H9 (cell line): ENCODE results near the gene ACO1. TPM values are rescaled to one million over a fixed set of nuclear protein-coding genes. Genes with fewer than 3 reads are reported as not detected.

Experiments
- DNase-seq: peaks from one replicate; pipeline ENCODE4 v3.0.0-alpha.2; 2017
- H2AFZ ChIP-seq: one replicate; pipeline ENCODE4 v1.6.1; 2013; ENCODE audit warnings: mild to moderate bottlenecking, low read length, control low read depth, moderate library complexity
- H2AK5ac ChIP-seq: 2 replicates; pipeline ENCODE4 v1.6.1; 2013; ENCODE audit warnings: low read length, control low read depth, mixed read lengths; ENCODE audit not compliant: insufficient read length
- H2BK120ac ChIP-seq: one replicate; pipeline ENCODE4 v1.6.1; 2013; ENCODE audit warnings: low read depth, mild to moderate bottlenecking, low read length, control low read depth, inconsistent platforms; ENCODE audit not compliant: poor library complexity, severe bottlenecking
- H2BK12ac ChIP-seq: 2 replicates; pipeline ENCODE4 v1.6.1; 2013; ENCODE audit warnings: low read length, control low read depth, mixed read lengths, low read depth; ENCODE audit not compliant: insufficient read length
- H2BK15ac ChIP-seq: 2 replicates; pipeline ENCODE4 v1.6.1; 2013; ENCODE audit warnings: low read depth, low read length, control low read depth
- H2BK20ac ChIP-seq: one replicate; pipeline ENCODE4 v1.6.1; 2013; ENCODE audit warnings: low read depth, mild to moderate bottlenecking, low read length, control low read depth, inconsistent platforms; ENCODE audit not compliant: poor library complexity, severe bottlenecking
- H2BK5ac ChIP-seq: 2 replicates; pipeline ENCODE4 v1.6.1; 2013; ENCODE audit warnings: low read length, control low read depth, mixed read lengths; ENCODE audit not compliant: insufficient read length
- H3K14ac ChIP-seq: 2 replicates; pipeline ENCODE4 v1.6.1; 2013; ENCODE audit warnings: low read length, control low read depth; ENCODE audit not compliant: insufficient read depth
- H3K18ac ChIP-seq: 2 replicates; pipeline ENCODE4 v1.6.1; 2013; ENCODE audit warnings: low read depth, mild to moderate bottlenecking, mixed read lengths, low read length, control low read depth; ENCODE audit not compliant: insufficient read length
- H3K23ac ChIP-seq: 2 replicates; pipeline ENCODE4 v1.6.1; 2013; ENCODE audit warnings: low read length, control low read depth, mixed read lengths, low read depth; ENCODE audit not compliant: insufficient read length
- H3K23me2 ChIP-seq: 2 replicates; pipeline ENCODE4 v1.6.1; 2013; ENCODE audit warnings: low read depth, mild to moderate bottlenecking, mixed read lengths, low read length, control low read depth; ENCODE audit not compliant: insufficient read length, poor library complexity, severe bottlenecking
- H3K27ac ChIP-seq: 2 replicates; pipeline ENCODE4 v1.5.1; 2013; ENCODE audit warnings: low read length, control low read depth, mixed read lengths, low read depth; ENCODE audit not compliant: insufficient read length
- H3K27me3 ChIP-seq: 2 replicates; pipeline ENCODE4 v1.6.1; 2013; ENCODE audit warnings: low read length, control low read depth, inconsistent platforms; ENCODE audit not compliant: insufficient read depth
- H3K4ac ChIP-seq: 2 replicates; pipeline ENCODE4 v1.6.1; 2013; ENCODE audit warnings: low read depth, mild to moderate bottlenecking, control low read depth, inconsistent platforms, low read length, moderate library complexity
- H3K4me1 ChIP-seq: 2 replicates; pipeline ENCODE4 v1.6.1; 2013; ENCODE audit warnings: low read length, control low read depth, inconsistent platforms; ENCODE audit not compliant: insufficient read depth
- H3K4me2 ChIP-seq: 2 replicates; pipeline ENCODE4 v1.6.1; 2013; ENCODE audit warnings: low read length, control low read depth, mixed read lengths; ENCODE audit not compliant: insufficient read length, insufficient read depth
- H3K56ac ChIP-seq: 2 replicates; pipeline ENCODE4 v1.6.1; 2013; ENCODE audit warnings: low read depth, mild to moderate bottlenecking, mixed read lengths, low read length, control low read depth; ENCODE audit not compliant: insufficient read length
- H3K79me1 ChIP-seq: 2 replicates; pipeline ENCODE4 v1.6.1; 2013; ENCODE audit warnings: low read depth, mild to moderate bottlenecking, moderate library complexity, low read length, control low read depth, inconsistent platforms; ENCODE audit not compliant: insufficient read depth, poor library complexity, severe bottlenecking
- H3K79me2 ChIP-seq: 2 replicates; pipeline ENCODE4 v1.6.1; 2013; ENCODE audit warnings: low read length, control low read depth, inconsistent platforms; ENCODE audit not compliant: insufficient read depth
- H3K9ac ChIP-seq: 2 replicates; pipeline ENCODE4 v1.6.1; 2013; ENCODE audit warnings: low read length, control low read depth, mixed read lengths; ENCODE audit not compliant: insufficient read length; ENCODE audit errors: extremely low read depth
- H3K9me3 ChIP-seq: one replicate; pipeline ENCODE4 v1.6.1; 2013; ENCODE audit warnings: low read depth, low read length, inconsistent platforms; ENCODE audit not compliant: control insufficient read depth
- H3T11ph ChIP-seq: one replicate; pipeline ENCODE4 v1.6.1; 2013; ENCODE audit warnings: mild to moderate bottlenecking, low read length, control low read depth, inconsistent platforms
- H4K20me1 ChIP-seq: one replicate; pipeline ENCODE4 v1.6.1; 2013; ENCODE audit not compliant: control insufficient read depth, insufficient read length, insufficient read depth
- H4K5ac ChIP-seq: 2 replicates; pipeline ENCODE4 v1.6.1; 2013; ENCODE audit warnings: low read depth, mild to moderate bottlenecking, mixed read lengths, low read length, control low read depth; ENCODE audit not compliant: insufficient read length
- H4K8ac ChIP-seq: replicated peaks from 2 replicates; pipeline ENCODE4 v1.6.1; 2013; ENCODE audit warnings: low read length, control low read depth, mixed read lengths, low read depth; ENCODE audit not compliant: insufficient read length
- H4K91ac ChIP-seq: 2 replicates; pipeline ENCODE4 v1.6.1; 2013; ENCODE audit warnings: low read depth, mild to moderate bottlenecking, moderate library complexity, mixed read lengths, low read length, control low read depth; ENCODE audit not compliant: insufficient read length
- H3K27ac Mint-ChIP-seq, 3 experiments: 2 replicates in 2 of 3; 3 replicates in 1 of 3; pipeline ENCODE4 v1.8.0; 2020 to 2021; ENCODE audit warnings: mixed read lengths in 3 of 3, mild to moderate bottlenecking in 1 of 3, moderate library complexity in 1 of 3
- H3K27me3 Mint-ChIP-seq: 2 replicates; pipeline ENCODE4 v1.8.0; 2021; ENCODE audit warnings: low read depth, mild to moderate bottlenecking, moderate library complexity, mixed read lengths
- H3K36me3 Mint-ChIP-seq, 3 experiments: 2 replicates in 2 of 3; 3 replicates in 1 of 3; pipeline ENCODE4 v1.8.0; 2020 to 2021; ENCODE audit warnings: low read depth in 3 of 3, mixed read lengths in 3 of 3; ENCODE audit not compliant: insufficient read depth in 1 of 3
- H3K4me1 Mint-ChIP-seq, 2 experiments: 2 replicates each; pipeline ENCODE4 v1.8.0; 2020; ENCODE audit warnings: mixed read lengths in 2 of 2
- H3K4me3 Mint-ChIP-seq, 2 experiments: 2 replicates in 1 of 2; 3 replicates in 1 of 2; pipeline ENCODE4 v1.8.0; 2020 to 2021; ENCODE audit warnings: mild to moderate bottlenecking in 2 of 2, mixed read lengths in 2 of 2, moderate library complexity in 1 of 2
- H3K9me3 Mint-ChIP-seq, 2 experiments: 2 replicates in 1 of 2; 3 replicates in 1 of 2; pipeline ENCODE4 v1.8.0; 2020; ENCODE audit warnings: mild to moderate bottlenecking in 2 of 2, mixed read lengths in 2 of 2, moderate library complexity in 1 of 2
- WGBS: extraction: QIAGEN DNeasy Blood & Tissue Kit; methylation state at CpG from one replicate; pipeline ENCODE4 v1.1.7; 2013; ENCODE audit warnings: missing lambda C conversion rate, low lambda C conversion rate, mixed read lengths; ENCODE audit not compliant: insufficient read length; ENCODE audit errors: extremely low coverage; 5-methylcytosine and 5-hydroxymethylcytosine counted together
- total RNA-seq: library from RNA; stranded (reverse); gene quantifications from 2 replicates; pipeline ENCODE4 v1.2.1, GENCODE V29; 2021
- TF ChIP-seq, protein P1 (sequence below): fragments of 200-600 bp; sonication (generic); conservative IDR thresholded peaks from 3 replicates; pipeline ENCODE4 v1.8.0; 2021; ENCODE audit warnings: antibody characterized with exemption, mild to moderate bottlenecking

ACO1 gene
- total RNA-seq, 1 experiment from 2014 or later = 44.5 TPM

DNA sequence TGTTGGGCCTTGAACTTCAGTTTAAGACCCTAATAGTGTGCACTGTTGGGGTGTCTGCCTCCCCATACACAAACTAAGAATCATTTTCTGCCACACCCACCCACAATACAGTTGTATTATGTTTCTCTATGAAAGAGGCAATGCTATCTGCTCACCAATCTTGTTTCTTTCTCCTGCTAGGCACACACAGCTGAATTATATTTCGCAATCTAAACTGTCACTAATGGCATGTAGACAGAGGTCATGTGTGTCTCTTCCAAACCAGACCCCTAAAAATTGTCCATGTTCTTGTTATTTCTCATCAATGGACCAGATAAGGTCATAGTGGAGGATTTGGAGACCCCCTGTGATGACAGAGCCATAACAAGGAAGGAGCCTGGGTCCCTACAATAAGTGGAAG, 84.3 kb downstream of the ACO1 start:
- no peak for DNase-seq
- H2AFZ ChIP-seq = no peak overlapping the region
- H2AK5ac ChIP-seq = no peak overlapping the region
- H4K8ac ChIP-seq = no peak overlapping the region
- no peaks in the 10 kb centered on the region for H3K23me2 ChIP-seq
- H3K27me3 ChIP-seq = no peaks in the 10 kb centered on the region
- no peak overlapping the region for H2BK20ac ChIP-seq
- H3K56ac ChIP-seq = no peak overlapping the region
- no peaks in the 10 kb centered on the region for H3K9me3 ChIP-seq
- no peak overlapping the region for H3K18ac ChIP-seq
- no peak overlapping the region for H2BK120ac ChIP-seq
- no peak overlapping the region for H3K27ac ChIP-seq
- peaks cover 4% of the 10 kb centered on the region in 2 experiments; a peak in 2 of 4 replicates for H3K4me1 Mint-ChIP-seq
- H3K14ac ChIP-seq = no peak overlapping the region
- H2BK12ac ChIP-seq = no peak overlapping the region
- no peak overlapping the region for H2BK15ac ChIP-seq
- no peak overlapping the region for H4K5ac ChIP-seq
- no peaks in the 10 kb centered on the region for H3K4me1 ChIP-seq
- H3K4ac ChIP-seq = no peak overlapping the region
- no CpG with 5 or more reads among the region's 1 CpG for WGBS
- no peaks in the 10 kb centered on the region for H3K9me3 Mint-ChIP-seq
- H3K36me3 Mint-ChIP-seq = no peaks in the 10 kb centered on the region
- no peak overlapping the region for H4K91ac ChIP-seq
- H3K27ac Mint-ChIP-seq = no peak overlapping the region
- no peak overlapping the region for H3K4me3 Mint-ChIP-seq
- H3K9ac ChIP-seq = no peak overlapping the region
- H4K20me1 ChIP-seq = no peaks in the 10 kb centered on the region
- H3K79me2 ChIP-seq = no peaks in the 10 kb centered on the region
- H3K27me3 Mint-ChIP-seq = no peaks in the 10 kb centered on the region
- no peak overlapping the region for H2BK5ac ChIP-seq
- H3T11ph ChIP-seq = no peak overlapping the region
- no peak overlapping the region for H3K23ac ChIP-seq
- TF ChIP-seq, protein P1, sequence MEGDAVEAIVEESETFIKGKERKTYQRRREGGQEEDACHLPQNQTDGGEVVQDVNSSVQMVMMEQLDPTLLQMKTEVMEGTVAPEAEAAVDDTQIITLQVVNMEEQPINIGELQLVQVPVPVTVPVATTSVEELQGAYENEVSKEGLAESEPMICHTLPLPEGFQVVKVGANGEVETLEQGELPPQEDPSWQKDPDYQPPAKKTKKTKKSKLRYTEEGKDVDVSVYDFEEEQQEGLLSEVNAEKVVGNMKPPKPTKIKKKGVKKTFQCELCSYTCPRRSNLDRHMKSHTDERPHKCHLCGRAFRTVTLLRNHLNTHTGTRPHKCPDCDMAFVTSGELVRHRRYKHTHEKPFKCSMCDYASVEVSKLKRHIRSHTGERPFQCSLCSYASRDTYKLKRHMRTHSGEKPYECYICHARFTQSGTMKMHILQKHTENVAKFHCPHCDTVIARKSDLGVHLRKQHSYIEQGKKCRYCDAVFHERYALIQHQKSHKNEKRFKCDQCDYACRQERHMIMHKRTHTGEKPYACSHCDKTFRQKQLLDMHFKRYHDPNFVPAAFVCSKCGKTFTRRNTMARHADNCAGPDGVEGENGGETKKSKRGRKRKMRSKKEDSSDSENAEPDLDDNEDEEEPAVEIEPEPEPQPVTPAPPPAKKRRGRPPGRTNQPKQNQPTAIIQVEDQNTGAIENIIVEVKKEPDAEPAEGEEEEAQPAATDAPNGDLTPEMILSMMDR = no peak
- no peaks in the 10 kb centered on the region for H3K79me1 ChIP-seq
- H3K4me2 ChIP-seq = no peak overlapping the region
